ENCODE data around the gene CASKIN2.

Gene CASKIN2

GRCh38 chr17:75486951-75487350 lies 28.4 kb downstream of the CASKIN2 start:
- DNase-seq, result no peak
- H3K4me3 ChIP-seq (ENCODE audit: low read depth, low read length), result no peak overlapping the region
- no peak for TF ChIP-seq CTCF (IDR thresholded peaks at IDR 0.05; ENCODE audit: low read depth, low read length)

GRCh38 chr17:75486151-75486550 lies 29.2 kb downstream of the CASKIN2 start:
- Histone ChIP-seq H3K27me3 (no peaks in the 10 kb centered on the region), H3K36me3 (no peaks in the 10 kb centered on the region; the same call in 1 of the 2 replicates), H3K4me3 (ENCODE audit: low read depth, low read length) (no peak overlapping the region), H3K4me1 (no peaks in the 10 kb centered on the region), H3K9me3 (no peaks in the 10 kb centered on the region)
- DNase-seq, result no peak
- no peak for TF ChIP-seq CTCF (IDR thresholded peaks at IDR 0.05; ENCODE audit: low read depth, low read length)

More at GRCh38 chr17:75486951-75487350, 28.4 kb downstream of the CASKIN2 start:
- Histone ChIP-seq H3K4me1 (no peaks in the 10 kb centered on the region), H3K36me3 (no peaks in the 10 kb centered on the region; the same call in 1 of the 2 replicates), H3K27me3 (no peaks in the 10 kb centered on the region), H3K9me3 (no peaks in the 10 kb centered on the region)

- H3K36me3 ChIP-seq, result no peaks in the 10 kb centered on the region
- no peaks in the 10 kb centered on the region for H3K27me3 ChIP-seq
- no peak overlapping the region for H3K4me3 ChIP-seq (ENCODE audit: low read depth, low read length)
- no peaks in the 10 kb centered on the region for H3K9me3 ChIP-seq
- H3K4me1 ChIP-seq, result no peaks in the 10 kb centered on the region
- TF ChIP-seq CTCF (IDR thresholded peaks at IDR 0.05; ENCODE audit: low read depth, low read length), result no peak
- DNase-seq, result no peak
These were observed 29.6 kb downstream of the CASKIN2 start for GRCh38 chr17:75485688-75486087.

- Histone ChIP-seq H3K4me3 (ENCODE audit: low read depth, low read length) (no peak overlapping the region), H3K27me3 (no peaks in the 10 kb centered on the region), H3K9me3 (no peaks in the 10 kb centered on the region), H3K4me1 (no peaks in the 10 kb centered on the region), H3K36me3 (peaks cover 2% of the 10 kb centered on the region; the same call in 1 of the 2 replicates)
- no peak for TF ChIP-seq CTCF (IDR thresholded peaks at IDR 0.05; ENCODE audit: low read depth, low read length)
- DNase-seq, result no peak
These were observed 33.0 kb downstream of the CASKIN2 start for GRCh38 chr17:75482098-75482942.

DNA sequence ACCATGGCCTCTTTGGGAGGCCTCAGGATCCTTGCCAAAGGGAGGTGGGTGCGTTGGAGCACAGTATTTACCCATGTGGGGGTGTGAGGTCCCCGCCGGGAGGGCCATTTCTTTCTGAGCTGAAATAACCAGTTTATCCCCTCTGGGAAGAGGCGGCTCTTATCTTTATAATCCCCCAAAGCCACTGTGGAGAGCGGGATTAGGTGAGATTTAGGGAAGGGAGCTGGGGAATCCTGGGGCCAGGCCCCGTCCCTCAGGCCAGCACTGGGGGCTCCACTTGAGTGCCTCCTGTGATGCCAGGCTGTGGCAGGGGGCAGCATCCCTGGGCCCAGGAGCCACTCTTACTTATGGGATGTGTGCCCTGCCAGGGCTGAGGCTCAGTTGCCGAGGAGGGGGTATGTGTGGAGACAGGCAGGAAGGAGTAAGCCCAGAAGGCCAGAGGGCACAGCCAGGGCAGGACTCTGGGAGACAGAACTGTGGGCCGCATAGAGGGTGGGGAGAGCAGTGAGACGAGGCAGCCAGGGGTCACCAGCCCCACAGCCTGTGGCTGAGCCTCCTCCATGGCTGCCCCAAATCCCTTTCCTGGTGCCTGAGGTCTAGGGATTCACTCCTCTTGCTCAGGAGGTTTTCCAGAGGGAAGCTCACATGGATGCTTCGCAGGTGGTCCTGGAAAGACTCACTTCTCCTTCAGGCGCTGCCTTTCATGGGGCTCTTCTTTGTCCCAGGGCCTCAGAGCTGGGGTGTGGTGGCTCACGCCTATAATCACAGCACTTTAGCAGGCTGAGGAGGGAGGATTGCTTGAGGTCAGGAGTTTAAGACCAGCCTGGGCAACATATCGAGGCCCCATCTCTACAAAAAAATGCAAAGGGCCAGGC lies 33.9 kb downstream of the CASKIN2 start:
- Histone ChIP-seq H3K27me3 (no peaks in the 10 kb centered on the region), H3K9me3 (no peaks in the 10 kb centered on the region), H3K4me3 (ENCODE audit: low read depth, low read length) (no peak overlapping the region), H3K4me1 (no peaks in the 10 kb centered on the region), H3K36me3 (peaks cover 4% of the 10 kb centered on the region; the same call in 1 of the 2 replicates)
- DNase-seq, result no peak
- TF ChIP-seq CTCF (IDR thresholded peaks at IDR 0.05; ENCODE audit: low read depth, low read length), result no peak

Data from BE2C (cell line).